ENCODE measurements around the gene CWC22.
"Not testable (repeated sequence)": the region's sequence is repeated elsewhere in the genome, so short reads cannot be mapped to it uniquely, and the experiment has no call there.

CWC22 gene

GRCh38 chr2:179952658-179953057 is 54.4 kb downstream of the CWC22 start:
- no peak for DNase-seq (ENCODE audit: low read depth in 3 of 3, low spot score in 1 of 3)

GRCh38 chr2:179951680-179952079 is 55.4 kb downstream of the CWC22 start:
- no peak for DNase-seq (ENCODE audit: low read depth in 3 of 3, low spot score in 1 of 3)

GRCh38 chr2:179950391-179950790 is 56.7 kb downstream of the CWC22 start:
- no peak for DNase-seq (ENCODE audit: low read depth in 3 of 3, low spot score in 1 of 3)

GRCh38 chr2:179949438-179949837 is 57.7 kb downstream of the CWC22 start:
- no peak for DNase-seq (ENCODE audit: low read depth in 3 of 3, low spot score in 1 of 3)

- no peak for DNase-seq (ENCODE audit: low read depth in 3 of 3, low spot score in 1 of 3)
Observed at GRCh38 chr2:179948058-179948457, 59.0 kb downstream of the CWC22 start.

- DNase-seq (ENCODE audit: low read depth in 3 of 3, low spot score in 1 of 3): no peak
Observed at GRCh38 chr2:179946810-179947615, 60.1 kb downstream of the CWC22 start.

GRCh38 chr2:179946346-179946745 is 60.8 kb downstream of the CWC22 start:
- no peak for DNase-seq (ENCODE audit: low read depth in 3 of 3, low spot score in 1 of 3)

- DNase-seq (ENCODE audit: low read depth in 3 of 3, low spot score in 1 of 3): no peak
Observed at GRCh38 chr2:179939259-179939658, 67.8 kb downstream of the CWC22 start.

GRCh38 chr2:179938026-179938425 is 69.1 kb downstream of the CWC22 start:
- DNase-seq (ENCODE audit: low read depth in 3 of 3, low spot score in 1 of 3): no peak

- no peak for DNase-seq (ENCODE audit: low read depth in 3 of 3, low spot score in 1 of 3)
Observed at GRCh38 chr2:179936654-179937053, 70.4 kb downstream of the CWC22 start.

- no peak for DNase-seq (ENCODE audit: low read depth in 3 of 3, low spot score in 1 of 3)
Observed at GRCh38 chr2:179936141-179936540, 71.0 kb downstream of the CWC22 start.

- DNase-seq (ENCODE audit: low read depth in 3 of 3, low spot score in 1 of 3): no peak
Observed at GRCh38 chr2:179932786-179933185, 74.3 kb downstream of the CWC22 start.

- no peak for DNase-seq (ENCODE audit: low read depth in 3 of 3, low spot score in 1 of 3)
Observed at GRCh38 chr2:179931502-179931901, 75.6 kb downstream of the CWC22 start.

GRCh38 chr2:179929997-179930396 is 77.1 kb downstream of the CWC22 start:
- DNase-seq (ENCODE audit: low read depth in 3 of 3, low spot score in 1 of 3): not testable (repeated sequence)

GRCh38 chr2:179927041-179927440 is 80.1 kb downstream of the CWC22 start:
- no peak for DNase-seq (ENCODE audit: low read depth in 3 of 3, low spot score in 1 of 3)

GRCh38 chr2:179925713-179926112 is 81.4 kb downstream of the CWC22 start:
- DNase-seq (ENCODE audit: low read depth in 3 of 3, low spot score in 1 of 3): no peak

- DNase-seq (ENCODE audit: low read depth in 3 of 3, low spot score in 1 of 3): no peak
Observed at GRCh38 chr2:179917272-179917671, 89.8 kb downstream of the CWC22 start.

GRCh38 chr2:179915395-179915992 is 91.6 kb downstream of the CWC22 start:
- no peak for DNase-seq (ENCODE audit: low read depth in 3 of 3, low spot score in 1 of 3)

GRCh38 chr2:179913809-179914208 is 93.3 kb downstream of the CWC22 start:
- DNase-seq (ENCODE audit: low read depth in 3 of 3, low spot score in 1 of 3): no peak

GRCh38 chr2:179911569-179911968 is 95.5 kb downstream of the CWC22 start:
- DNase-seq (ENCODE audit: low read depth in 3 of 3, low spot score in 1 of 3): no peak

GRCh38 chr2:179910735-179911113 is 96.4 kb downstream of the CWC22 start:
- DNase-seq (ENCODE audit: low read depth in 3 of 3, low spot score in 1 of 3): no peak

- no peak for DNase-seq (ENCODE audit: low read depth in 3 of 3, low spot score in 1 of 3)
Observed at GRCh38 chr2:179909845-179910734, 97.0 kb downstream of the CWC22 start.

All from stimulated activated CD4-positive, alpha-beta T cell treated with anti-CD3 and anti-CD28 coated beads, TNF-alpha, amount 100 ng/mL, for 1 hour (primary cell).